ENCODE measurements around the gene NECAB2.

Gene NECAB2

DNA sequence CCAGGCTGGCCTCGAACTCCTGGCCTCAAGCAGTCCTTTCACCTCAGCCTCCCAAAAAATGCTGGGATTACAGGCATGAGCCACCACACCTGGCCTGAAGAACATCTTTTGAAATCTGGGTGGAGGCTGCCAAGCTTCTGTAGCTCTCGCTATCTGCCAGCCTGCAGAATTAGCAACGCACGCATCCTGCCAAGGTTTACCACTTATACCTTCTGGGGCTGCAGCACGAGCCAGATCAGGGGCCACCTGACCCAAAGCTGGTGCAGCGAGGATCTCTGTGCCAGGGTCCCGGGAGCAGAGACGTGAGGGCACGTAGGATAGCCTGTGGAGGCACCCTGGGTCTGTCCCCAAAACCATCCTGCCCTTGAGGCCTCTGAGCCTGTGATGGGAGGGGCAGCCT is 52.3 kb downstream of the NECAB2 start:
- intact Hi-C loops (cut with DNase I; ENCODE audit: low total_unique reads) = no loop called here
- TF ChIP-seq, protein P1, sequence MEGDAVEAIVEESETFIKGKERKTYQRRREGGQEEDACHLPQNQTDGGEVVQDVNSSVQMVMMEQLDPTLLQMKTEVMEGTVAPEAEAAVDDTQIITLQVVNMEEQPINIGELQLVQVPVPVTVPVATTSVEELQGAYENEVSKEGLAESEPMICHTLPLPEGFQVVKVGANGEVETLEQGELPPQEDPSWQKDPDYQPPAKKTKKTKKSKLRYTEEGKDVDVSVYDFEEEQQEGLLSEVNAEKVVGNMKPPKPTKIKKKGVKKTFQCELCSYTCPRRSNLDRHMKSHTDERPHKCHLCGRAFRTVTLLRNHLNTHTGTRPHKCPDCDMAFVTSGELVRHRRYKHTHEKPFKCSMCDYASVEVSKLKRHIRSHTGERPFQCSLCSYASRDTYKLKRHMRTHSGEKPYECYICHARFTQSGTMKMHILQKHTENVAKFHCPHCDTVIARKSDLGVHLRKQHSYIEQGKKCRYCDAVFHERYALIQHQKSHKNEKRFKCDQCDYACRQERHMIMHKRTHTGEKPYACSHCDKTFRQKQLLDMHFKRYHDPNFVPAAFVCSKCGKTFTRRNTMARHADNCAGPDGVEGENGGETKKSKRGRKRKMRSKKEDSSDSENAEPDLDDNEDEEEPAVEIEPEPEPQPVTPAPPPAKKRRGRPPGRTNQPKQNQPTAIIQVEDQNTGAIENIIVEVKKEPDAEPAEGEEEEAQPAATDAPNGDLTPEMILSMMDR (IDR thresholded peaks at IDR 0.05) = no peak
- Histone ChIP-seq H3K4me3 (no peak overlapping the region), H3K27me3 (peaks cover 0 to 3% of the 10 kb centered on the region in 2 donors), H3K4me1 (no peaks in the 10 kb centered on the region), H3K27ac (no peak overlapping the region), H3K9me3 (peaks cover 3 to 22% (median 10%) of the 10 kb centered on the region in 3 donors), H3K36me3 (no peaks in the 10 kb centered on the region)
- DNase-seq = no peak

DNA sequence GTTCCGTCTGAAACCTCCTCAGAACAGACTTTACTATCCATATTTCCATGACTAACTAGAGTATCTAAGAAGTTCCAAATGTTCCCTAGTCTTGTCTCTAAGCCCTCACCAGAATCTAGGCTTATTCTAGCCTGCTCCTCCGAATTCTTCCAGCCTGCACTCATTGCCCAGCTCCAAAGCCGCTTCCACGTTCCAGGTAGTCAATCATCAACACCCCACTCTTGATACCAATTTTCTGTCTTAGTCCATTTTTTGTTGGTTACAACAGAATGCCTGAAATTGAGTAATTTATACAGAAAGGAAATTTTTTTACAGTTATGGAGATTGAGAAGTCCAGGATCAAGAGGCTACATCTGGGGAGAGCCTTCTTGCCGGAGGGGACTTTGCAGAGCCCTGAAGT is 53.4 kb downstream of the NECAB2 start:
- intact Hi-C loops (cut with DNase I; ENCODE audit: low total_unique reads) = no loop called here
- H3K4me1 ChIP-seq = no peaks in the 10 kb centered on the region
- H3K9me3 ChIP-seq = peaks cover 3 to 22% (median 10%) of the 10 kb centered on the region in 3 donors
- TF ChIP-seq, protein P1 (IDR thresholded peaks at IDR 0.05) = no peak
- no peak overlapping the region for H3K27ac ChIP-seq
- DNase-seq = no peak
- no peak overlapping the region for H3K4me3 ChIP-seq
- H3K36me3 ChIP-seq = no peaks in the 10 kb centered on the region
- H3K27me3 ChIP-seq = peaks cover 0 to 11% of the 10 kb centered on the region in 2 donors

- no peaks in the 10 kb centered on the region for H3K36me3 ChIP-seq
- no peak overlapping the region for H3K4me3 ChIP-seq
- H3K9me3 ChIP-seq = peaks cover 3 to 22% (median 10%) of the 10 kb centered on the region in 3 donors
- H3K27ac ChIP-seq = no peak overlapping the region
- H3K4me1 ChIP-seq = no peaks in the 10 kb centered on the region
- TF ChIP-seq, protein P1 (IDR thresholded peaks at IDR 0.05) = no peak
- intact Hi-C loops (cut with DNase I; ENCODE audit: low total_unique reads) = no loop called here
- peaks cover 0 to 15% of the 10 kb centered on the region in 2 donors for H3K27me3 ChIP-seq
- no peak for DNase-seq
These were observed 54.6 kb downstream of the NECAB2 start for GRCh38 chr16:84022644-84023043.

DNA sequence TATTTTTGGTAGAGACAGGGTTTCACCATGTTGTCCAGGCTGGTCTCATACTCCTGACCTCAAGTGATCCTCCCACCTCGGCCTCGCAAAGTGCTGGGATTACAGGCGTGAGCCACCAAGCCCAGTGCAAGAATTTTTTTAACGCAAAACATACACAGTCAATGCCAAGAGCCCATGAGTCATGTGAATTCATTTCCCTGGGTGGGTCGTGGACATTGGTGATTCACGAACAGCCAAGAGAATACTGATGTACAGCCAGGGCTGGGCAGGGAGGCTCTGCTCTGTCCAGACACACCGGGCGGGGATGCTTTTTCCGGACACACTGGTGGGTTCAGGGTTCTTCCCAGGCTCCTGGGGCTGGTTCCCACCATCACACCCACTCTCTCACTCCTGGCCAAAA is 56.8 kb downstream of the NECAB2 start:
- Histone ChIP-seq H3K4me3 (no peak overlapping the region), H3K36me3 (no peaks in the 10 kb centered on the region), H3K27ac (no peak overlapping the region), H3K27me3 (peaks cover 0 to 22% of the 10 kb centered on the region in 2 donors), H3K4me1 (no peaks in the 10 kb centered on the region), H3K9me3 (peaks cover 3 to 19% (median 10%) of the 10 kb centered on the region in 3 donors)
- intact Hi-C loops (cut with DNase I; ENCODE audit: low total_unique reads) = no loop called here
- DNase-seq = peak in 1 of 2 donors; percentile 31
- TF ChIP-seq, protein P1 (IDR thresholded peaks at IDR 0.05) = no peak

DNA sequence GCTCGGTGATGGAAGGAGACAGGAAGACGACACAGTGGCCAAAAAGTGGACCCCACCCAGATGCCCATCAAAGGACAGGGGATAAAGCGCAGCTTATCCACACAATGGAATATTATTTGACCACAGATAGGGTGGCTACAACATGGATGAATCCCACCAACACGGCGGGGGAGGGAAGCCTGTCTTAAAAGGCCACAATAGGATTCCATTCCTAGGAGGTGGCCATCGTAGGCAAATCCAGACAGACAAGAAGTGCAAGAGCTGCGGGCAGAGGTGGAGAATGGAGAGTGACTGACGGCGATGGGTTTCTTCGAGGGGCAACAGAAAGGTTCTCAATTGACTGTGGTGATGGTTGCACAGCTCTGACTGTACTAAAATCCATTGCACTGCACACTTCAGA is 58.6 kb downstream of the NECAB2 start:
- Histone ChIP-seq H3K27ac (no peak overlapping the region), H3K9me3 (peaks cover 2 to 6% (median 5%) of the 10 kb centered on the region in 3 donors), H3K36me3 (no peaks in the 10 kb centered on the region), H3K4me1 (no peaks in the 10 kb centered on the region), H3K27me3 (peaks cover 0 to 22% of the 10 kb centered on the region in 2 donors), H3K4me3 (no peak overlapping the region)
- TF ChIP-seq, protein P1 (IDR thresholded peaks at IDR 0.05) = no peak
- no peak for DNase-seq
- intact Hi-C loops (cut with DNase I; ENCODE audit: low total_unique reads) = no loop called here

GRCh38 chr16:84027625-84028024 is 59.6 kb downstream of the NECAB2 start:
- TF ChIP-seq, protein P1 (IDR thresholded peaks at IDR 0.05) = no peak
- H3K36me3 ChIP-seq = no peaks in the 10 kb centered on the region
- H3K9me3 ChIP-seq = no peaks in the 10 kb centered on the region
- peaks cover 0 to 22% of the 10 kb centered on the region in 2 donors for H3K27me3 ChIP-seq
- H3K4me1 ChIP-seq = no peaks in the 10 kb centered on the region
- H3K27ac ChIP-seq = no peak overlapping the region
- intact Hi-C loops (cut with DNase I; ENCODE audit: low total_unique reads) = no loop called here
- H3K4me3 ChIP-seq = no peak overlapping the region
- DNase-seq = no peak

Measured in tibial artery (tissue), 4 donors.